ENCODE results near the gene MAP2K2.

The MAP2K2 gene

DNA sequence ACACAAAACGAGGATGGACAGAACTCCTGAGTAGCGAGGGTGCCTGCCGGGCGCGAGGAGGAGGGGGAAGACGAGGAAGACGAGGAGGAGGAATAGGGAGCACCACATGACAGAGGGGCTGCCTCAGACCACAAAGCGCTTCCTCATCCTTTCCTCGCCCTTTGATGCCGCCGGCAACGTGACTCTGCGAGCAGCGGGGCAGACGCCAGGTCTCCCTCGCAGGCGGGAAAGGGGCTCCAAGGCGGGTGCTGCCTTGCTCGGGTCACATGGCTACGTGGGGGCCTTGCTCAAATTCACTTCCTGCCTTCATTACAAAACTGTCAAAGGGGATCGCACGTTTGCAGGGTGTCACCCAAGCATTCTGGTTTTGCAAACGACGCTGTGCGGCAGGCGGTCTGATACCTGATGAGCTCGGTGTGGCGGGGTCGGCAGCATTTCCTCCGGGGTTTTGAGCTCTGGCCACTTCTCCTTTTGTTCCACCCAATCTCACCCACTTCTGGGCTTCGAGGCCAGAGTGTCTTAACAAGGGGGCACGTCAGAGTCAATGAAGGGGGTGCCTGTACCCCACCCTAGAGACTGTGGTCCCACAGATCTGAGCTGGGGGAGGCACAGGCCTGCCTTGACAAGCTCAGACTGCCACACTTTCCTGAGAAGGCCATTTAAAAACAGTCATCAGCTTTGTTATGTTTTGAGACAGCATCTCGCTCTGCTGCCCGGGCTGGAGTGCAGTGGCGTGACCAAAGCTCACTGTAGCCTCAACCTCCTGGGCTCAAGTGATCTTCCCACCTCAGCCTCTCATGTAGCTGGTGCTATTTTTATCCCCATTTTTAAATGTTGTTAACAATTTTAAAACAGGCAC, 14.9 kb downstream of the MAP2K2 start:
- no peak for DNase-seq (ENCODE audit: low read depth)
- TF ChIP-seq, protein P1, sequence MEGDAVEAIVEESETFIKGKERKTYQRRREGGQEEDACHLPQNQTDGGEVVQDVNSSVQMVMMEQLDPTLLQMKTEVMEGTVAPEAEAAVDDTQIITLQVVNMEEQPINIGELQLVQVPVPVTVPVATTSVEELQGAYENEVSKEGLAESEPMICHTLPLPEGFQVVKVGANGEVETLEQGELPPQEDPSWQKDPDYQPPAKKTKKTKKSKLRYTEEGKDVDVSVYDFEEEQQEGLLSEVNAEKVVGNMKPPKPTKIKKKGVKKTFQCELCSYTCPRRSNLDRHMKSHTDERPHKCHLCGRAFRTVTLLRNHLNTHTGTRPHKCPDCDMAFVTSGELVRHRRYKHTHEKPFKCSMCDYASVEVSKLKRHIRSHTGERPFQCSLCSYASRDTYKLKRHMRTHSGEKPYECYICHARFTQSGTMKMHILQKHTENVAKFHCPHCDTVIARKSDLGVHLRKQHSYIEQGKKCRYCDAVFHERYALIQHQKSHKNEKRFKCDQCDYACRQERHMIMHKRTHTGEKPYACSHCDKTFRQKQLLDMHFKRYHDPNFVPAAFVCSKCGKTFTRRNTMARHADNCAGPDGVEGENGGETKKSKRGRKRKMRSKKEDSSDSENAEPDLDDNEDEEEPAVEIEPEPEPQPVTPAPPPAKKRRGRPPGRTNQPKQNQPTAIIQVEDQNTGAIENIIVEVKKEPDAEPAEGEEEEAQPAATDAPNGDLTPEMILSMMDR (conservative IDR thresholded peaks at IDR 0.05; ENCODE audit: control insufficient read depth, insufficient read depth, low read depth, low read length) = no peak
- no peak overlapping the region for H3K4me3 ChIP-seq (ENCODE audit: control insufficient read depth, low read depth, low read length)

DNA sequence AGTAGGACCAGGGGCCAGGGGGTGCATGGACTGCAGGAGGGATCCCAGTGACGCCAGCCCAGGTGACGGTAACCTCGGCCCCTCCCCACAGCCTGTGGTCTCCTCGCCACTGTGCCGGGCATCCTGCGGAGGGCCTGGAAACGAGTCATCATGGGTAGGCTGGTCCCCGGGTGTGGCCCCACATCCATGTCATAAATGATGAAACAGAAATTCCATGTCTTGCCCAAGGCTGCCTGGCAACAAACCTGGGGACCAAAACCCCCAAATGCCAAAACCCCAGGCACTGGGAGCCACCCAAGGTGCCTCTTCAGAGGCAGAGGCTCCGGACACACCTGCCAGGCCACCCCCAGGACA, 20.9 kb downstream of the MAP2K2 start:
- no peak overlapping the region for H3K4me3 ChIP-seq (ENCODE audit: control insufficient read depth, low read depth, low read length)
- peak; percentile 32 for DNase-seq (ENCODE audit: low read depth)
- TF ChIP-seq, protein P1 (conservative IDR thresholded peaks at IDR 0.05; ENCODE audit: control insufficient read depth, insufficient read depth, low read depth, low read length) = no peak

DNA sequence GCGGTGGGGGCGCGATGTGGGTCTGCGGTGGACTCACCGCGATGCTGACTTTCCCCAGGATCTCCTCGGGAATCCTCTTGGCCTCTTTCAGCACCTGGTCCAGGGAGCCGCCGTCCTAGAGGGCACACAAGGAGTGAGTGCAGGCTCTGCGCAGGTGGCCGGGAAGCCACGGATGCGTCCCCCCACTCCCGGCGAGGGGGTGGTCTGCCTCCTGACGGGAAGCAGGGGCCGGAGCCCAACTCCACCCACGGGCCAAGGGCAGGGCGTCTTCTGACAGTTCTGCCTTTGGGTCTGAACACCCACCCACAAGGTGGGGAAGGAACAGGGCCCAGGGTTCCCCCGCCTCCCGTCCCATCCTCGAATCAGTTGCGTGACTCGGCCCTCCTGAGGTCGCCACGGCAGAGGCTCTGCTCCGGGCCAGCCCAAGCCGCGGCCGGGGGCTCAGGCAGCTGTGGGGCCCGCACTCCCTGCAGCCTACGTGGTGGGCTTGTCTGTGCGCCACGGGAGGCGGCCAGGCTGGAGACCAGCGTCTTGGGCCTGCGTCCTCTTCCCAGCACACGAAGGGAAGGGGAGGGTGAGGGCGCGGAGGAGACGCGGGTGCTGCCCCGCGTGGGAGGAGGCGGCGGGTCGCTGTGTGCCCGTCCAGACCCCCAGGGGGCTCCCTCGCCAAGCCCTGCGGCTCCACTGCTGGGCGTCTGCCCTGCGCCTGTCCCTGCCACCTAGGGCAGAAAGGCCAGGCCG, 21.4 kb downstream of the MAP2K2 start:
- no peak overlapping the region for H3K4me3 ChIP-seq (ENCODE audit: control insufficient read depth, low read depth, low read length)
- TF ChIP-seq, protein P1 (conservative IDR thresholded peaks at IDR 0.05; ENCODE audit: control insufficient read depth, insufficient read depth, low read depth, low read length) = no peak
- DNase-seq (ENCODE audit: low read depth) = no peak

DNA sequence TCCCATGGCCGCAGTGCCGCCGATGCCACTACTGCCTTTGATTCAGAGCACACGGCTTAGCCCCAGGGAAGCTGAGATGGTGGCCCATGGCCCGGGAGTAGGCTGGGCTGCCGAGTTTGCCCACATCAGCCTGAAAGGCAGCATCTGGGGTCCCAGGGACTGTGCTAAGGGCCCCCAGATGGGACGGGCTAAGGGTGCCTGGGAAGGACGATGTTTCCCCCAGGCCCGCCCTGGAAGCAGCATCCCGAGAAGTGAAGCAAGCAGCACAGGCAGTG, 22.5 kb downstream of the MAP2K2 start:
- no peak for DNase-seq (ENCODE audit: low read depth)
- TF ChIP-seq, protein P1 (conservative IDR thresholded peaks at IDR 0.05; ENCODE audit: control insufficient read depth, insufficient read depth, low read depth, low read length) = no peak
- no peak overlapping the region for H3K4me3 ChIP-seq (ENCODE audit: control insufficient read depth, low read depth, low read length)

DNA sequence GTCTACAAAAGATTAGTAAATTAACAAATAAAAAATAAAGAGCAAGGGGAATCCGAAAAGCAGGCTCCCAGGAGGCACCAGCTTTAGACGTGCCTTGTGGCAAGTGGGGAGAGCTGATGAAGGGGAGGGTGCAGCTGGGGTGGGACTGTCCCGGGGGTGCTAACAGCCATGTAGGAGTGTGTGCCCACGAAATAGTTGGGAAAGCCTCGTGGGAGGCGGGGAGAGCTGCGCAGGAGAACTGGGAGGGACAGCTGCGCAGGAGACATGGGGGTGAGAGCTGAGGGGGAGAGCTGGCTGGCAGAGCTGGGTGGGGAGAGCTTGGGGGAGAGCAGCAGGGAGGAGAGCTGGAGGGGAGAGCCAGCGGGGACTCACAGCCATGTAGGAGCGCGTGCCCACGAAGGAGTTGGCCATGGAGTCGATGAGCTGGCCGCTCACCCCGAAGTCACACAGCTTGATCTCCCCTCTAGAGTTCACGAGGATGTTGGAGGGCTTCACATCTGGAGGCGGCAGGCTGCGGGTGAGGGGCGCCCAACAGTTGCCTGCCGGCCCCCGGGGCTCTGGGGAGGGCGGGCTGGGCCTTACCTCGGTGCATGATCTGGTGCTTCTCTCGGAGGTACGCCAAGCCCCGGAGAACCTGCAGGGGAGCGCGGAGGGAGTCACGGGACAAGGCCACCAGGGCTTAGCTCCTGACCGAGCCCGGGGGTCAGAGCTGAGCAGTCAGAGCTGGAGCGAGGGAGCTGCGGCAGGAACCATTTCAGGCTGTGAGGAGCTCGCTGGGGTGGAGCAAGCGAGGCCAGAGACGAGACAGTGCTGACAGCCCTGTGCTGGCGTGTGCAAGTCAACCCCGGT, 23.1 kb downstream of the MAP2K2 start:
- H3K4me3 ChIP-seq (ENCODE audit: control insufficient read depth, low read depth, low read length) = no peak overlapping the region
- TF ChIP-seq, protein P1 (conservative IDR thresholded peaks at IDR 0.05; ENCODE audit: control insufficient read depth, insufficient read depth, low read depth, low read length) = no peak
- no peak for DNase-seq (ENCODE audit: low read depth)

DNA sequence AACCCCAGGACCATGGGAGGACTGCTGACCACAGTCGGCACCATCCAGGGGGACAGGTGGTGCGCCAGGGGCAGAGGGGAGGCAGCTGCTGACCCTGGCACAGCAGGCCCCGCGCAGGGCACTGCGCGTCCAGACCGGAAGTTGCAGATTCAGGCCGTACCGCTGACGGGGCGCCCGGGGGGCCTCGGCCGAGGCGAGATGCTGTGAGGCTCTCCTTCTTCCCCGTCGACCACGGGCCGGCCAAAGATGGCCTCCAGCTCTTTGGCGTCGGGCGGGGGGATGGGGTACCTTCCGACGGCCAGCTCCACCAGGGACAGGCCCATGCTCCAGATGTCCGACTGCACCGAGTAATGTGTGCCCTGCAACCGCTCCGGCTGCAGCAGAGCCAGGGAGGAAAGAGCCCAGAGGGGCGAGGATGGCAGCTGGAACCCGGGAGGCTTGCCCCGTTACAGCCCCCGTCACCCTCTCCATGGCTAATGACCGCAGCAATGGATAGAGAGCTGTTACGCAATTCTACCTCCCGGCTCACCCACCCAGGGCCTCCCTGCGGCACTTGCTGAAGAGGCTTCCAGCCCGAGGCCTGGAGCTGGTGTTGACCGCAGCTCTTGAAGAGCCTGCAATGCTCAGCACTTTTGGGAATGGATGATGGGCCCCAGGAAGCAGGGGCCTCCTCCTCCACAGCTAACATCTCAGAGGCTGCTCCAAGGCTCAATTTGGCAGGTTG, 24.7 kb downstream of the MAP2K2 start:
- peak; percentile 29 for DNase-seq (ENCODE audit: low read depth)
- TF ChIP-seq, protein P1 (conservative IDR thresholded peaks at IDR 0.05; ENCODE audit: control insufficient read depth, insufficient read depth, low read depth, low read length) = no peak
- H3K4me3 ChIP-seq (ENCODE audit: control insufficient read depth, low read depth, low read length) = no peak overlapping the region

All from fibroblast of mammary gland (primary cell).